Activated naive CD4-positive, alpha-beta T cell treated with anti-CD3 and anti-CD28 coated beads, Interleukin-2, amount 10 ng/mL, durations not matched to agents 7 days and 5 days (primary cell): ENCODE measurements around the gene MYO9A.
"Not testable (repeated sequence)": the region's sequence is repeated elsewhere in the genome, so short reads cannot be mapped to it uniquely, and the experiment has no call there.

Experiments
- CTCF ChIA-PET: fragments of 350-600 bp; sonication (Branson Sonifier 250); formaldehyde crosslinking; loops from one replicate; lab custom pipeline; 2021; ENCODE audit warnings: antibody characterized with exemption; lab: Charles Lee
- DNase-seq: peaks from one replicate; pipeline ENCODE4 v3.0.0-alpha.2; 2020
- H3K27ac Mint-ChIP-seq: one replicate; pipeline ENCODE4 v1.8.0; 2021; ENCODE audit warnings: mild to moderate bottlenecking, moderate library complexity, mixed read lengths
- H3K27me3 Mint-ChIP-seq: one replicate; pipeline ENCODE4 v1.8.0; 2021; ENCODE audit warnings: mild to moderate bottlenecking, mixed read lengths
- H3K36me3 Mint-ChIP-seq: one replicate; pipeline ENCODE4 v1.8.0; 2021; ENCODE audit warnings: mixed read lengths
- H3K4me1 Mint-ChIP-seq: one replicate; pipeline ENCODE4 v1.8.0; 2021; ENCODE audit warnings: mixed read lengths
- H3K4me3 Mint-ChIP-seq: one replicate; pipeline ENCODE4 v1.8.0; 2021; ENCODE audit warnings: mild to moderate bottlenecking, moderate library complexity, mixed read lengths
- H3K9me3 Mint-ChIP-seq: one replicate; pipeline ENCODE4 v1.8.0; 2021; ENCODE audit warnings: mixed read lengths

The MYO9A gene

GRCh38 chr15:72128359-72128758 is 10.4 kb upstream of the MYO9A start:
- H3K4me1 Mint-ChIP-seq = no peaks in the 10 kb centered on the region
- no peaks in the 10 kb centered on the region for H3K36me3 Mint-ChIP-seq
- DNase-seq = no peak
- CTCF ChIA-PET = no interaction called here
- H3K27me3 Mint-ChIP-seq = peaks cover 3% of the 10 kb centered on the region
- H3K9me3 Mint-ChIP-seq = no peaks in the 10 kb centered on the region
- no peak overlapping the region for H3K4me3 Mint-ChIP-seq
- no peak overlapping the region for H3K27ac Mint-ChIP-seq

DNA sequence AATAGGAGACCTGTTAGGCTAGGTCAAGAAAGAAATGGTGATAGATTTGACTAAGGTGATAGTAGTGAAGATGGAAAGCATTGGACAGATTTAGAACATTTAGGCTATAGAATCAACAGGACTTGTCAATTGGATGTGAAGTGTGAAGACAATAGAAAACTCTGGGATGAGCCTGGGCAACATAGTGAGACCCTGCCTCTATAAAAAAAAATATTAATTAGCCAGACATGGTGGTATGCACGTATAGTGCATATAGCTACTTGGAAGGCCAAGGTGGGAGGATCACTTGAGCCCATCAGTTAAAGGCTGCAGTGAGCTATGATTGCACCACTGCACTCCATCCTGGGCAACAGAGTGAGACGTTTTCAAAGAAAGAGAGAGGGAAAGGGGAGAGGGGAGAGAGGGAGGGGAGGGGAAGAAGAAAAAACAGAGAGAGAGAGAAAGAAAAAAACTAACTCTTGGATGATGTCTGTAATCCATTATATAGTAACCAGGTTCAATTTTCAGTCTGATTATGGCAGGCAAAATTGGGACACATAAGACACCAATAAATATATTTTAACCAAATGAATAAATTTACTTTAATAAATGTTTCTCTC is 9.9 kb upstream of the MYO9A start:
- Mint-ChIP-seq H3K36me3 (no peaks in the 10 kb centered on the region), H3K4me1 (no peaks in the 10 kb centered on the region), H3K9me3 (no peaks in the 10 kb centered on the region), H3K27me3 (no peaks in the 10 kb centered on the region), H3K27ac (no peak overlapping the region), H3K4me3 (no peak overlapping the region)
- DNase-seq = no peak
- CTCF ChIA-PET = no interaction called here

DNA sequence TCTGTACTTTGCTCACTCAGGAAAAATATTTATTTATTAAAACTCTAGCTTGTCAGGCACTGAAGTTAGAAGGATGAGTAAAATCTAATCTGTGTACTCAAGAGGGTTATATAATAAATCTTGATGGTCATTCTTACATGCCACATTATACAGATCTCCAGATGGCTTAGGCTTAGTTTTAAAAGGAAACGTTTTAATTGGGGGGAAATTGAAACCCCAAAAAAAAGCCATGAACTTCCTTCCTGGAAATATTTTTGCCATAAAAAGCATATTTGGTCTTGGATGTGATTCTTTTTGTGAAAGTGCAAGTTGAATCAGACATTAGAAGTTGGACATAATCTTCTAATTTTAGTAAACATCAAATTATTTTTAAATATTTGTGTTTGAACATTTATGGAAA is 6.3 kb upstream of the MYO9A start:
- H3K4me1 Mint-ChIP-seq = peaks cover 4% of the 10 kb centered on the region
- no peaks in the 10 kb centered on the region for H3K36me3 Mint-ChIP-seq
- H3K4me3 Mint-ChIP-seq = no peak overlapping the region
- H3K27ac Mint-ChIP-seq = no peak overlapping the region
- CTCF ChIA-PET = no interaction called here
- no peak for DNase-seq
- no peaks in the 10 kb centered on the region for H3K9me3 Mint-ChIP-seq
- no peaks in the 10 kb centered on the region for H3K27me3 Mint-ChIP-seq

GRCh38 chr15:72117486-72118016 is 399 bp downstream of the MYO9A start:
- CTCF ChIA-PET = interaction anchor here (1.3 kb wide), 1 partner anchor 9 kb away, joined by 3 read pairs; no protein-coding TSS in a partner anchor
- Mint-ChIP-seq H3K27ac (peak overlapping the region; percentile 94), H3K27me3 (peaks cover 13% of the 10 kb centered on the region), H3K4me1 (peaks cover 29% of the 10 kb centered on the region), H3K36me3 (no peaks in the 10 kb centered on the region), H3K9me3 (no peaks in the 10 kb centered on the region), H3K4me3 (peak overlapping the region; percentile 87)
- DNase-seq = peak; percentile 81

- H3K27ac Mint-ChIP-seq = peak overlapping the region; percentile 87
- peak; percentile 21 for DNase-seq
- H3K4me1 Mint-ChIP-seq = peaks cover 29% of the 10 kb centered on the region
- peak overlapping the region; percentile 87 for H3K4me3 Mint-ChIP-seq
- no peaks in the 10 kb centered on the region for H3K36me3 Mint-ChIP-seq
- CTCF ChIA-PET = no interaction called here
- H3K9me3 Mint-ChIP-seq = no peaks in the 10 kb centered on the region
- peaks cover 13% of the 10 kb centered on the region for H3K27me3 Mint-ChIP-seq
These were observed 1.0 kb downstream of the MYO9A start for GRCh38 chr15:72116731-72117485.

DNA sequence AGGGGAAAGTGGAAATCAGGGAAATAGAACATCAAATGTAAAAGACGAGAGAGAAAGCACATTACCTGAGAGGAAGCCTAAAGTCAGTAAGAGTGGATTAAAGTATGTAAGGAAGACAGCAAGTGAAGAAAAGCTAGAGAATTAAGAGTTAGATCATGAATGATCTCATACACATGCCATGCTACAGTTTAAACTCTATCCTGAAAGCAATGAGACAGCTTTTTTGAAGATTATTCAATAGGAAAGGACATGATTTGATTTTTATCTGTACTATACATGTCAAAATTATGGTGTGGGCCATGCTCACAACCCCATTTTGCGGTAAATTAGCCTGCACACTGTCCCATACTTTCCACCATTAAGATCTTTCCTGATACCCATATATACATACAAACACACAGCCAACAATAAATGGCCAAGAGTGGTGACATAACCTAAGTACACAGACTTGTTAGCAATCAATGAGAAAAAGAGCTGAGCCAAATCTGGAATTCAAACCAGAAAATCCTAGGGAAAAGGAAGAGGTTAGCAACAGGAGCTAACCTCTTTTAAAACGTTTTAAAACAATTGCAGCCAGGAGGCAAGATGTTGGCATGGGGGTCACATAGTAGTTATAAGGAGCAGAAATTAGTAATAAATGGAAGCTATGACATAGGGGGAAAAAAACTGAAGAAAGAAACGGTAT is 4.5 kb downstream of the MYO9A start:
- Mint-ChIP-seq H3K9me3 (no peaks in the 10 kb centered on the region), H3K4me3 (no peak overlapping the region), H3K4me1 (peaks cover 18% of the 10 kb centered on the region), H3K27me3 (peaks cover 13% of the 10 kb centered on the region), H3K27ac (no peak overlapping the region), H3K36me3 (no peaks in the 10 kb centered on the region)
- CTCF ChIA-PET = no interaction called here
- DNase-seq = no peak

GRCh38 chr15:72112805-72113204 is 5.1 kb downstream of the MYO9A start:
- H3K27ac Mint-ChIP-seq = no peak overlapping the region
- H3K36me3 Mint-ChIP-seq = no peaks in the 10 kb centered on the region
- no peaks in the 10 kb centered on the region for H3K9me3 Mint-ChIP-seq
- CTCF ChIA-PET = no interaction called here
- peaks cover 17% of the 10 kb centered on the region for H3K4me1 Mint-ChIP-seq
- H3K27me3 Mint-ChIP-seq = peaks cover 13% of the 10 kb centered on the region
- DNase-seq = no peak
- H3K4me3 Mint-ChIP-seq = no peak overlapping the region

DNA sequence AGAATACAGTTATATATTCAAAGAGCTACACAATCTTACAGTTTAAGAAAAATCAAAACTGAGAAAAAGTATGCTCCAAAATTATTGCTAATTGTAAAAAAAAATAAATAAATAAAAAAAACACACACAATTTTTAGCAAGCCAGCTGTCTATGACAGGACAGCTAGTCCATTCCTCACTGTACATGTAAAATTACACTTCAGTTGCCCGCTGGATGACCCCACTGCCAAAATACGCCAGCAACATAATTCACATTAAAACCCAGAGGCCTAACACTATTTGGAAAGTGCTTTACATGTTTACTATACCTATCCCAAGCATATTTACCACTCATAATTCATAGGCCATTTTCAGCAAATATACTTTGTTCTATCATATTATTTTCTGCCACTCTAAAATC is 5.8 kb downstream of the MYO9A start:
- Mint-ChIP-seq H3K27me3 (peaks cover 11% of the 10 kb centered on the region), H3K9me3 (no peaks in the 10 kb centered on the region), H3K27ac (no peak overlapping the region), H3K4me3 (no peak overlapping the region), H3K36me3 (no peaks in the 10 kb centered on the region), H3K4me1 (peaks cover 17% of the 10 kb centered on the region)
- CTCF ChIA-PET = no interaction called here
- no peak for DNase-seq

- DNase-seq = no peak
- Mint-ChIP-seq H3K36me3 (no peaks in the 10 kb centered on the region), H3K4me3 (no peak overlapping the region), H3K27ac (no peak overlapping the region), H3K27me3 (peaks cover 5% of the 10 kb centered on the region), H3K4me1 (peaks cover 4% of the 10 kb centered on the region), H3K9me3 (no peaks in the 10 kb centered on the region)
- CTCF ChIA-PET = no interaction called here
These were observed 7.6 kb downstream of the MYO9A start for GRCh38 chr15:72110355-72110754.

- H3K9me3 Mint-ChIP-seq = no peaks in the 10 kb centered on the region
- H3K27ac Mint-ChIP-seq = no peak overlapping the region
- CTCF ChIA-PET = no interaction called here
- H3K36me3 Mint-ChIP-seq = no peaks in the 10 kb centered on the region
- H3K27me3 Mint-ChIP-seq = peaks cover 3% of the 10 kb centered on the region
- H3K4me3 Mint-ChIP-seq = no peak overlapping the region
- H3K4me1 Mint-ChIP-seq = no peaks in the 10 kb centered on the region
- DNase-seq = no peak
These were observed 11.9 kb downstream of the MYO9A start for GRCh38 chr15:72106068-72106467.

GRCh38 chr15:72105111-72105510 is 12.8 kb downstream of the MYO9A start:
- H3K4me1 Mint-ChIP-seq = no peaks in the 10 kb centered on the region
- CTCF ChIA-PET = no interaction called here
- no peak overlapping the region for H3K27ac Mint-ChIP-seq
- H3K4me3 Mint-ChIP-seq = no peak overlapping the region
- H3K27me3 Mint-ChIP-seq = peaks cover 3% of the 10 kb centered on the region
- no peak for DNase-seq
- H3K9me3 Mint-ChIP-seq = no peaks in the 10 kb centered on the region
- no peaks in the 10 kb centered on the region for H3K36me3 Mint-ChIP-seq

DNA sequence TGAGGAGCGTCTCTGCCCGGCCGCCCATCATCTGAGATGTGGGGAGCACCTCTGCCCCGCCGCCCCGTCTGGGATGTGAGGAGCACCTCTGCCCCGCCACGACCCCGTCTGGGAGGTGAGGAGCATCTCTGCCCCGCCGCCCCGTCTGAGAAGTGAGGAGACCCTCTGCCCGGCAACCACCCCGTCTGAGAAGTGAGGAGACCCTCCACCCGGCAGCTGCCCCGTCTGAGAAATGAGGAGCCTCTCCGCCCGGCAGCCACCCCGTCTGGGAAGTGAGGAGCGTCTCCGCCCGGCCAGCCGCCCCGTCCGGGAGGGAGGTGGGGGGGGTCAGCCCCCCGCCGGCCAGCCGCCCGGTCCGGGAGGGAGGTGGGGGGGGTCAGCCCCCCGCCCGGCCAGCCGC is 17.4 kb downstream of the MYO9A start:
- H3K27me3 Mint-ChIP-seq, DNase-seq, H3K4me3 Mint-ChIP-seq, H3K4me1 Mint-ChIP-seq, CTCF ChIA-PET, H3K27ac Mint-ChIP-seq, H3K36me3 Mint-ChIP-seq, H3K9me3 Mint-ChIP-seq: not testable (repeated sequence)

DNA sequence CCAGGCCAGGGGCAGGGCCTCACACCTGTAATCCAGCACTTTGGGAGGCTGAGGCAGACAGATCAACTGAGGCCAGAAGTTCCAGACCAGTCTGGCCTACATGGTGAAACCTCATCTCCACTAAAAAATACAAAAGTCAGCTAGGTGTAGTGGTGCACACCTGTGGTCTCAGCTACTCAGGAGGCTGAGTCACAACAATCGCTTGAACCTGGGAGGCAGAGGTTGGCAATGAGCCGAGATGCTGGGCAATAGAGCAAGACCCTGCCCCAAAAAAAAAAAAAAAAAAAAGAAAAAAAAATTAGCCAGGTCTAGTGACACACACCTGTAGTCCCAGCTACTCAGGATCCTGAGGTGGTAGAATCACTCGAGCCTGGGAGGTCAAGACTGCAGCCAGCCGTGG is 18.8 kb downstream of the MYO9A start:
- Mint-ChIP-seq H3K4me3 (no peak overlapping the region), H3K27ac (no peak overlapping the region), H3K36me3 (no peaks in the 10 kb centered on the region), H3K4me1 (no peaks in the 10 kb centered on the region), H3K9me3 (no peaks in the 10 kb centered on the region), H3K27me3 (peaks cover 3% of the 10 kb centered on the region)
- DNase-seq = no peak
- CTCF ChIA-PET = no interaction called here

DNA sequence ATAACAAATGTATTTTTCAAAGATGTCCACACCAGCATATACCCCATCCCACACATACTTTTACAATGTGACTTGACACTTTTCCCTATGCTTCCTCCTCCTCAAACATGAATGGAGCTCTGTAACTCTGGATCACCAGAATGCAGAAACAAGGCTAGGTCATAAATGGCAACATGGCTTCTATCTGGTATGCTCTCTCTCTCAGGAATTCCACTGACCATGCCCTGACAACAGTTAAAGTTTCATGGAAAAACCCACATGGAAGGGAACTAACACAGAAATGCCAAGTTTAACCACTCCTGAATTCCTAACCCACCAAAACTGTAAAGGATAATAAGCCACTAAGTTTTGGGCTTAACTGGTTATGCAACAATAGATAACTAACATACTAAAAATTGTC is 19.9 kb downstream of the MYO9A start:
- Mint-ChIP-seq H3K9me3 (no peaks in the 10 kb centered on the region), H3K36me3 (no peaks in the 10 kb centered on the region), H3K27me3 (no peaks in the 10 kb centered on the region), H3K4me3 (no peak overlapping the region), H3K4me1 (no peaks in the 10 kb centered on the region), H3K27ac (no peak overlapping the region)
- CTCF ChIA-PET = no interaction called here
- no peak for DNase-seq

DNA sequence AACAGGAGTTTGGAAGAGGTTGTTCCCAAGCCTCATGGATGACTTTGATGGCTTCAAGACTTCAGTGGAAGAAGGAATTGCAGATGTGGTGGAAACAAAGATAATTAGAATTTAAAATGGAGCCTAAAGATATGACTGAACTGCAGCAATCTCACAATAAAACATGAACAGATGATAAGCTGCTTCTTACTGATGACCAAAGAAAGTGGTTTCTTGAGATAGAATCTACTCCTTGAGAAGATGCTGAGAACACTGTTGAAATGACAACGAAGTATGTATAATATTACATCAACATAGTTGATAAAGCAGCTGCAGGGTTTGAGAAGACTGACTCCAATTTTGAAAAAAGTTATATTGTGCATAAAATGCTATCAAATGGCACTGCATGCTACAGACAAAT is 21.2 kb downstream of the MYO9A start:
- Mint-ChIP-seq H3K27me3 (no peaks in the 10 kb centered on the region), H3K27ac (no peak overlapping the region), H3K36me3 (no peaks in the 10 kb centered on the region), H3K4me3 (no peak overlapping the region), H3K4me1 (no peaks in the 10 kb centered on the region), H3K9me3 (no peaks in the 10 kb centered on the region)
- CTCF ChIA-PET = no interaction called here
- no peak for DNase-seq
